Hepatocyte (in vitro differentiated cells): ENCODE measurements around the gene KCNB1. TPM values are rescaled to one million over a fixed set of nuclear protein-coding genes. Genes with fewer than 3 reads are reported as not detected.
A peak's percentile ranks its signal among the peaks of the same experiment; 100 is the strongest.

Experiments
- DNase-seq: peaks from one replicate; pipeline ENCODE4 v3.0.0-alpha.2; 2016; ENCODE audit warnings: low spot score
- H2AFZ ChIP-seq: fragments of 200-600 bp; sonication (generic); 2 replicates; pipeline ENCODE4 v1.6.0; 2016; ENCODE audit warnings: antibody characterized with exemption, mild to moderate bottlenecking
- H3K27ac ChIP-seq: fragments of 200-600 bp; sonication (generic); 2 replicates; pipeline ENCODE4 v1.5.1; 2016; ENCODE audit warnings: mild to moderate bottlenecking
- H3K27me3 ChIP-seq: fragments of 200-600 bp; sonication (generic); 2 replicates; pipeline ENCODE4 v1.6.1; 2016
- H3K36me3 ChIP-seq: fragments of 200-600 bp; sonication (generic); replicated peaks from 2 replicates; pipeline ENCODE4 v1.5.1; 2016; ENCODE audit warnings: low read depth; ENCODE audit not compliant: insufficient read depth
- H3K4me1 ChIP-seq: fragments of 200-600 bp; sonication (generic); 2 replicates; pipeline ENCODE4 v1.5.1; 2016; ENCODE audit warnings: mild to moderate bottlenecking, moderate library complexity; ENCODE audit not compliant: insufficient read depth
- H3K4me2 ChIP-seq: fragments of 200-600 bp; sonication (generic); 2 replicates; pipeline ENCODE4 v1.6.0; 2016
- H3K4me3 ChIP-seq: fragments of 200-600 bp; sonication (generic); 2 replicates; pipeline ENCODE4 v1.5.1; 2016; ENCODE audit warnings: mild to moderate bottlenecking
- H3K79me2 ChIP-seq: fragments of 200-600 bp; sonication (generic); 2 replicates; pipeline ENCODE4 v1.6.0; 2017; ENCODE audit warnings: mild to moderate bottlenecking
- H3K9me2 ChIP-seq: fragments of 200-600 bp; sonication (generic); replicated peaks from 2 replicates; pipeline ENCODE4 v1.6.0; 2017; ENCODE audit warnings: mild to moderate bottlenecking; ENCODE audit not compliant: insufficient read depth
- H3K9me3 ChIP-seq: fragments of 200-600 bp; sonication (generic); 2 replicates; pipeline ENCODE4 v1.5.1; 2016; ENCODE audit warnings: low read depth, mild to moderate bottlenecking
- H4K20me1 ChIP-seq: fragments of 200-600 bp; sonication (generic); 2 replicates; pipeline ENCODE4 v1.6.0; 2016; ENCODE audit warnings: mild to moderate bottlenecking; ENCODE audit not compliant: insufficient read depth, poor library complexity, severe bottlenecking
- EZH2 ChIP-seq: fragments of 200-600 bp; sonication (generic); IDR thresholded peaks from 2 replicates; pipeline ENCODE4 v1.6.1; 2016; ENCODE audit warnings: antibody characterized with exemption, mild to moderate bottlenecking, borderline replicate concordance
- EZH2phosphoT487 ChIP-seq: fragments of 200-600 bp; sonication (generic); IDR thresholded peaks from one replicate; pipeline ENCODE4 v1.6.1; 2018; ENCODE audit warnings: antibody characterized with exemption, mild to moderate bottlenecking, low read depth, moderate library complexity; ENCODE audit not compliant: unreplicated experiment, severe bottlenecking
- WGBS: methylation state at CpG from one replicate; pipeline ENCODE4 v1.1.6; 2016; ENCODE audit warnings: low lambda C conversion rate; ENCODE audit errors: missing lambda C conversion rate; 5-methylcytosine and 5-hydroxymethylcytosine counted together
- polyA plus RNA-seq: library from polyadenylated mRNA; unstranded; fragments of >200 nt; fragmentation: Nextera tagmentation; extraction: Ambion mirVana; gene quantifications from 2 replicates; pipeline ENCODE4 v1.2.1, GENCODE V29; 2016
- total RNA-seq: library from RNA; depleted of rRNA; stranded (reverse); fragments of >200 nt; gene quantifications from 2 replicates; pipeline ENCODE4 v1.2.3, GENCODE V29; 2014
- TF ChIP-seq, protein P1 (sequence below): fragments of 200-600 bp; sonication (generic); IDR thresholded peaks from 2 replicates; pipeline ENCODE4 v1.5.1; 2016; ENCODE audit warnings: antibody characterized with exemption, mild to moderate bottlenecking; ENCODE audit not compliant: poor library complexity

The KCNB1 gene
- total and polyA plus RNA-seq, 2 experiments from 2014 or later, result 0.37 to 1.5 TPM

DNA sequence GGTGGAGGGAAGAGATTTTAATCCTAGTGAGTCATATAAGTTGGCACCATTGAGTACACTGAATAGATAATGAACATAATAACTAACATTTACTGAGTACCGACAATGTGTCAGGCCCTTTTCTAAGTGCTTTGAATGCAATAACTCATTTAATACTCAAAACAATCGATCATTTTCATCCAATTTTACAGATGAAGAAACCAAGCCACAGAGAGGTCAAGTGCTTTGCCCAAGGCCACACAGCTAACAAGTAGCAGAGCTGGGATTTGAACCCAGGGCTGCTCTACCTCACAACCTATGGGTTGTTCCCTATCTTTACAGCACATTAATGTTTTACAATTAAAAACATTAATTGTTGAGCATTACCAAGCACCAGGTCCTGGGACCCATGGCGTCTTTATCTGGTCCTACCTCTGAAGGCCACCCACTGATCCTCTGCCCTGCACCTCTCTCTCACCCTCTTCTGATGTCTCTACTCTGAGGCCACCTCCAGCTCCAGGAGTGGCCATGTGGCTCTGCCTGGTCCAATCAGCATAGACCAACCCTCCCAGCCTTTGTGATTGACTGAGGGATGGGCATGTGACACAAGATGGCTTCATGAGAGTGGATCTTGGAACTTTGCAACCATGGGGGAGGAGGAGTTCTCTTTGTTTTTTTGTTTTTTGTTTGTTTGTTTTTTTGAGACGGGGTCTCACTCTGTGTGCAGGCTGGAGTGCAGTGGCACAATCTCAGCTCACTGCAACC lies 83.9 kb downstream of the KCNB1 start:
- Histone ChIP-seq H3K4me1 (no peaks in the 10 kb centered on the region), H3K27ac (no peak overlapping the region), H3K9me2 (no peaks in the 10 kb centered on the region), H4K20me1 (no peaks in the 10 kb centered on the region), H3K9me3 (no peaks in the 10 kb centered on the region), H2AFZ (no peak overlapping the region), H3K79me2 (no peaks in the 10 kb centered on the region), H3K4me2 (no peak overlapping the region), H3K4me3 (no peak overlapping the region), H3K36me3 (no peaks in the 10 kb centered on the region), H3K27me3 (no peaks in the 10 kb centered on the region)
- no peak for DNase-seq
- WGBS, result 89% methylated on average over 4 of the region's 4 CpGs
- TF ChIP-seq EZH2phosphoT487, result no peak
- TF ChIP-seq, protein P1, sequence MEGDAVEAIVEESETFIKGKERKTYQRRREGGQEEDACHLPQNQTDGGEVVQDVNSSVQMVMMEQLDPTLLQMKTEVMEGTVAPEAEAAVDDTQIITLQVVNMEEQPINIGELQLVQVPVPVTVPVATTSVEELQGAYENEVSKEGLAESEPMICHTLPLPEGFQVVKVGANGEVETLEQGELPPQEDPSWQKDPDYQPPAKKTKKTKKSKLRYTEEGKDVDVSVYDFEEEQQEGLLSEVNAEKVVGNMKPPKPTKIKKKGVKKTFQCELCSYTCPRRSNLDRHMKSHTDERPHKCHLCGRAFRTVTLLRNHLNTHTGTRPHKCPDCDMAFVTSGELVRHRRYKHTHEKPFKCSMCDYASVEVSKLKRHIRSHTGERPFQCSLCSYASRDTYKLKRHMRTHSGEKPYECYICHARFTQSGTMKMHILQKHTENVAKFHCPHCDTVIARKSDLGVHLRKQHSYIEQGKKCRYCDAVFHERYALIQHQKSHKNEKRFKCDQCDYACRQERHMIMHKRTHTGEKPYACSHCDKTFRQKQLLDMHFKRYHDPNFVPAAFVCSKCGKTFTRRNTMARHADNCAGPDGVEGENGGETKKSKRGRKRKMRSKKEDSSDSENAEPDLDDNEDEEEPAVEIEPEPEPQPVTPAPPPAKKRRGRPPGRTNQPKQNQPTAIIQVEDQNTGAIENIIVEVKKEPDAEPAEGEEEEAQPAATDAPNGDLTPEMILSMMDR, result no peak
- no peak for TF ChIP-seq EZH2

DNA sequence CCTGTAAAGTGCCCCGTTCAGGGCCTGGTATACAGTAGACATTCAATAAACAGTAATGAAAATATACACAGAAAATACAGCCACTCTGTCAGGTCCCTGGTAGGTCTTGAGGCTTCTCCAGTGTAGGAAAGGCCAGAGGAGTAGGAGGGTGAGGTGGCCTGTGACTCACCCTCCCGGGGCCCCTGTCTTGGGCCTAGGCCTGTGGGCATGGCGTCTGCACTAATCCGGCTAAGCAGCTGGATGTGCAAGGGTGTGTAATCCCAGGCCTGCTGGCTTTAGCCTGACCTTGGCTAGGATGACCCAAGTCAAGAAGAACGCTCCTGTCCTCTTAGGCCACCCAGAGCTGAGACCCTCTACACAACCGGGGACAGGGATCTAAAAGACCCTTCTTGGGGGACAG lies 84.9 kb downstream of the KCNB1 start:
- Histone ChIP-seq H2AFZ (no peak overlapping the region), H3K36me3 (no peaks in the 10 kb centered on the region), H3K4me1 (no peaks in the 10 kb centered on the region), H3K4me2 (no peak overlapping the region), H3K27me3 (no peaks in the 10 kb centered on the region), H4K20me1 (no peaks in the 10 kb centered on the region), H3K27ac (peak overlapping the region; percentile 31), H3K79me2 (no peaks in the 10 kb centered on the region), H3K9me3 (no peaks in the 10 kb centered on the region), H3K4me3 (no peak overlapping the region), H3K9me2 (no peaks in the 10 kb centered on the region)
- DNase-seq, result peak; percentile 59
- TF ChIP-seq EZH2phosphoT487 (no peak), EZH2 (no peak)
- 61% methylated on average over 6 of the region's 6 CpGs for WGBS

DNA sequence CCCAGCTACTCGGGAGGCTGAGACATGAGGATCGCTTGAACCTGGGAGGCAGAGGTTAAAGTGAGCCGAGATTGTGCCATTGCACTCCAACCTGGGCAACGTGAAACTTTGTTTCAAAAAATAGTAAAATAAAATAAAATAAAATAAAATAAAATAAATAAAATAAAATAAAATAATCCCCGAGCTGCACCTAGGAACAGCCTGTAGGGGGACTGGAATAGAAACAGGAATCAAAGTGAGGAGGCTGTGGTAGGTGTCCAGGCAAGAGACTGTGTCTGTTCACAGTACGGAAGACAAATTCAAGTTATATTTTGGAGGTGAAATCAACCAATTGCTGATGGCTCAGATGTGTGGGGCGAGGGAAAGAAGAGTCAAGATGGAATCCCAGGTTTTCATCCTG lies 86.2 kb downstream of the KCNB1 start:
- no peaks in the 10 kb centered on the region for H3K9me2 ChIP-seq
- no peaks in the 10 kb centered on the region for H3K4me1 ChIP-seq
- no peaks in the 10 kb centered on the region for H3K9me3 ChIP-seq
- H3K27ac ChIP-seq, result no peak overlapping the region
- H2AFZ ChIP-seq, result no peak overlapping the region
- H4K20me1 ChIP-seq, result no peaks in the 10 kb centered on the region
- H3K36me3 ChIP-seq, result no peaks in the 10 kb centered on the region
- DNase-seq, result no peak
- no peak overlapping the region for H3K4me2 ChIP-seq
- no peaks in the 10 kb centered on the region for H3K27me3 ChIP-seq
- H3K4me3 ChIP-seq, result no peak overlapping the region
- no peaks in the 10 kb centered on the region for H3K79me2 ChIP-seq
- no peak for TF ChIP-seq EZH2
- TF ChIP-seq, protein P1, result peak; percentile 11
- WGBS, result 95% methylated on average over 7 of the region's 7 CpGs

DNA sequence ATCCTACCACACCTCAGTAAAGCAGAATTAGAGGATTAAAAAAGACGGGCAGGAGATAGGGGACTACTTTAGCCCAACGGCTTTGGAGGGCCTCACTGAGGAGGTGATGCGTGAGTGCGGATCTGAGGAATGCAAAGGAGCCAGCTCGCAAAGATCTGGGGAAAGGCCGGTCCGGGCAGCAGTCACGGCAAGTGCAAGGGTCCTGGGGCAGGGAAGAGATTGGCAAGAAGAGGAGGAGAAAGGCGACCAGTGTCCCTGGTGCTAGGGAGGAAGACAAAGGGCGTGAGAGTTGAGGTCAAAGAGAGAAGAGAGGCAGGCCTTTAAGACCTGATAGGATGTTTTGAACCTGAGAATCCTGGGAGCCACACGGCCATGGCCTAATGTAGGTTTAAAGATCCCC lies 86.8 kb downstream of the KCNB1 start:
- no peak for DNase-seq
- Histone ChIP-seq H3K27me3 (no peaks in the 10 kb centered on the region), H3K4me2 (no peak overlapping the region), H3K9me2 (no peaks in the 10 kb centered on the region), H3K27ac (no peak overlapping the region), H3K9me3 (no peaks in the 10 kb centered on the region), H3K4me3 (no peak overlapping the region), H3K79me2 (no peaks in the 10 kb centered on the region), H3K4me1 (no peaks in the 10 kb centered on the region), H3K36me3 (no peaks in the 10 kb centered on the region), H4K20me1 (no peaks in the 10 kb centered on the region), H2AFZ (no peak overlapping the region)
- TF ChIP-seq EZH2 (no peak), EZH2phosphoT487 (no peak)
- TF ChIP-seq, protein P1, result no peak
- WGBS, result 81% methylated on average over 11 of the region's 11 CpGs
